Spleen (tissue), 11 donors: Measurements from ENCODE around the gene LPAR3. TPM values are rescaled to one million over a fixed set of nuclear protein-coding genes. Genes with fewer than 3 reads are reported as not detected.

ENCODE experiments used
- DNase-seq: peaks from one replicate; pipeline ENCODE4 v3.0.0-alpha.2; 2020
- H3K27ac ChIP-seq, 8 donors: fragments of 200-600 bp; sonication (generic) in 7 of 8; 1 replicate in 4 of 8; 2 replicates in 4 of 8; pipeline versions ENCODE4 v1.5.0 to v1.8.0; 2016 to 2021; ENCODE audit warnings: inconsistent platforms in 4 of 8, mild to moderate bottlenecking in 4 of 8, moderate library complexity in 1 of 8
- H3K27me3 ChIP-seq, 7 donors: fragments of 200-600 bp; sonication (generic) in 6 of 7; replicated peaks in 1 of 7; 1 replicate in 4 of 7; 2 replicates in 3 of 7; pipeline versions ENCODE4 v1.5.0 to v1.8.0; 2016 to 2021; ENCODE audit warnings: inconsistent platforms in 3 of 7, mild to moderate bottlenecking in 1 of 7
- H3K36me3 ChIP-seq, 6 donors: fragments of 200-600 bp; sonication (generic) in 5 of 6; 1 replicate in 4 of 6; 2 replicates in 2 of 6; pipeline versions ENCODE4 v1.5.0 to v1.8.0; 2016 to 2021; ENCODE audit warnings: inconsistent platforms in 2 of 6
- H3K4me1 ChIP-seq, 6 donors: fragments of 200-600 bp; sonication (generic) in 5 of 6; 1 replicate in 3 of 6; 2 replicates in 3 of 6; pipeline versions ENCODE4 v1.5.0 to v1.8.0; 2016 to 2021; ENCODE audit warnings: inconsistent platforms in 3 of 6
- H3K4me3 ChIP-seq, 8 donors: fragments of 200-600 bp; sonication (generic) in 7 of 8; 1 replicate in 4 of 8; 2 replicates in 4 of 8; pipeline versions ENCODE4 v1.5.0 to v1.8.0; 2016 to 2021; ENCODE audit warnings: inconsistent platforms in 4 of 8, mild to moderate bottlenecking in 4 of 8, moderate library complexity in 2 of 8
- H3K9me3 ChIP-seq, 8 donors: fragments of 200-600 bp; sonication (generic) in 7 of 8; 1 replicate in 4 of 8; 2 replicates in 4 of 8; pipeline versions ENCODE4 v1.5.0 to v1.8.0; 2016 to 2021; ENCODE audit warnings: inconsistent platforms in 4 of 8
- CTCF ChIP-seq, 11 experiments: fragments of 200-600 bp in 7 of 11; fragments of 450-650 bp in 4 of 11; sonication (generic) in 4 of 11; IDR thresholded peaks in 8 of 11; conservative IDR thresholded peaks in 3 of 11; 1 replicate in 7 of 11; 2 replicates in 4 of 11; pipeline versions ENCODE4 v1.4.0 to v1.8.0; 2016 to 2021; ENCODE audit warnings: antibody characterized with exemption in 11 of 11, inconsistent platforms in 4 of 11, mild to moderate bottlenecking in 1 of 11
- POLR2A ChIP-seq, 3 donors: fragments of 450-650 bp; IDR thresholded peaks; one replicate each; pipeline ENCODE4 v1.5.1; 2017; ENCODE audit warnings: antibody characterized with exemption in 3 of 3, mild to moderate bottlenecking in 1 of 3
- POLR2AphosphoS5 ChIP-seq, 3 donors: sonication (generic); formaldehyde crosslinking; IDR thresholded peaks; one replicate each; pipeline ENCODE4 v1.5.1; 2017; ENCODE audit warnings: antibody characterized with exemption in 3 of 3
- WGBS, 5 donors: extraction: QIAGEN DNeasy Blood & Tissue Kit in 3 of 5; methylation state at CpG; one replicate each; pipeline versions ENCODE4 v1.1.5 to v1.1.7; 2013 to 2018; 5-methylcytosine and 5-hydroxymethylcytosine counted together
- intact Hi-C: fragments of 100-400 bp; cut with DNase I; formaldehyde crosslinking; loops from one replicate; pipeline ENCODE4 v1.15.0; 2023; ENCODE audit warnings: low total_unique reads
- polyA plus RNA-seq, 3 donors: library from polyadenylated mRNA; stranded (reverse); fragments of 200-250 nt; gene quantifications; one replicate each; pipeline ENCODE4 v1.2.1, GENCODE V29; 2013
- total RNA-seq, 7 donors: library from RNA; depleted of rRNA in 3 of 7; stranded (reverse); fragments of >200 nt in 3 of 7; fragmentation: NEBNext Ultra II Directional in 4 of 7; extraction: Animal tissue kit (Norgen Biotek cat#: 25700) in 4 of 7; gene quantifications; one replicate each; pipeline versions ENCODE4 v1.1.0 to v1.2.1, GENCODE V29; 2016 to 2021
- donor health status: healthy with polysubstance abuse.
- donor health status: DM: no; HTN: no; CAD: no; lungs with moderate emphysema.
- donor health status: DM: no; HTN: no; CAD: no.
- donor health status: Bipolar disorder and iron deficiency.
- donor health status: healthy.
- donor health status: DM: no; HTN: no; CAD: no.
- donor health status: DM: yes; HTN: yes; CAD: no.

Gene LPAR3
- total and polyA plus RNA-seq, 10 donors: 0.03 to 0.85 (median 0.31) TPM

- 47 to 67% (median 60%) methylated on average over 8 of the region's 8 CpGs for WGBS, 5 donors
- intact Hi-C loops: no loop called here
- DNase-seq: no peak
- Histone ChIP-seq H3K4me1 (peaks cover 0 to 14% (median 0%) of the 10 kb centered on the region in 6 donors), H3K36me3 (no peaks in the 10 kb centered on the region), H3K27me3 (no peaks in the 10 kb centered on the region), H3K27ac (no peak overlapping the region), H3K4me3 (no peak overlapping the region), H3K9me3 (no peaks in the 10 kb centered on the region)
- no peak for TF ChIP-seq POLR2AphosphoS5 (IDR thresholded peaks at IDR 0.05)
- TF ChIP-seq CTCF (IDR thresholded peaks at IDR 0.05 in 8 of 11, conservative IDR thresholded peaks at IDR 0.05 in 3 of 11): no peak
- TF ChIP-seq POLR2A (IDR thresholded peaks at IDR 0.05): no peak
Measured at GRCh38 chr1:84780000-84780716, 112.8 kb downstream of the LPAR3 start.

- 63 to 85% (median 69%) methylated on average over 5 of the region's 5 CpGs for WGBS, 5 donors
- Histone ChIP-seq H3K4me3 (no peak overlapping the region), H3K27ac (no peak overlapping the region), H3K27me3 (no peaks in the 10 kb centered on the region), H3K4me1 (peaks cover 0 to 16% (median 0%) of the 10 kb centered on the region in 6 donors), H3K36me3 (no peaks in the 10 kb centered on the region), H3K9me3 (no peaks in the 10 kb centered on the region)
- no peak for DNase-seq
- intact Hi-C loops: no loop called here
- TF ChIP-seq CTCF (IDR thresholded peaks at IDR 0.05 in 8 of 11, conservative IDR thresholded peaks at IDR 0.05 in 3 of 11): no peak
- TF ChIP-seq POLR2A (IDR thresholded peaks at IDR 0.05): no peak
- no peak for TF ChIP-seq POLR2AphosphoS5 (IDR thresholded peaks at IDR 0.05)
Measured at GRCh38 chr1:84776639-84777038, 116.4 kb downstream of the LPAR3 start.

GRCh38 chr1:84775535-84775920, 117.5 kb downstream of the LPAR3 start:
- intact Hi-C loops: no loop called here

More at GRCh38 chr1:84775535-84775920, 117.5 kb downstream of the LPAR3 start:
- peaks cover 0 to 15% (median 0%) of the 10 kb centered on the region in 6 donors for H3K4me1 ChIP-seq
- no peaks in the 10 kb centered on the region for H3K36me3 ChIP-seq
- H3K4me3 ChIP-seq: no peak overlapping the region
- no peak overlapping the region for H3K27ac ChIP-seq
- TF ChIP-seq POLR2AphosphoS5 (IDR thresholded peaks at IDR 0.05) (no peak), CTCF (IDR thresholded peaks at IDR 0.05 in 8 of 11, conservative IDR thresholded peaks at IDR 0.05 in 3 of 11) (no peak), POLR2A (IDR thresholded peaks at IDR 0.05) (no peak)
- no peak for DNase-seq
- H3K9me3 ChIP-seq: no peaks in the 10 kb centered on the region
- H3K27me3 ChIP-seq: no peaks in the 10 kb centered on the region
- WGBS, 5 donors: 56 to 78% (median 61%) methylated on average over 3 of the region's 3 CpGs
